Thyroid gland (tissue), 4 donors: ENCODE results near the gene FAM169A. TPM values are rescaled to one million over a fixed set of nuclear protein-coding genes. Genes with fewer than 3 reads are reported as not detected.

Source experiments
- DNase-seq, 2 donors: peaks; one replicate each; pipeline ENCODE4 v3.0.0-alpha.2; 2019
- H3K27ac ChIP-seq, 3 donors: fragments of 200-600 bp; sonication (generic); 1 replicate in 2 of 3; 2 replicates in 1 of 3; pipeline ENCODE4 v1.5.1; 2016 to 2019; ENCODE audit warnings: mild to moderate bottlenecking in 1 of 3, moderate library complexity in 1 of 3
- H3K27me3 ChIP-seq: fragments of 200-600 bp; sonication (generic); one replicate; pipeline ENCODE4 v1.5.1; 2019
- H3K36me3 ChIP-seq, 2 donors: fragments of 200-600 bp; sonication (generic); one replicate each; pipeline ENCODE4 v1.5.1; 2016 to 2019
- H3K4me1 ChIP-seq, 2 donors: fragments of 200-600 bp; sonication (generic); one replicate each; pipeline ENCODE4 v1.5.1; 2017 to 2019
- H3K4me3 ChIP-seq, 3 donors: fragments of 200-600 bp; sonication (generic); replicated peaks in 1 of 3; 1 replicate in 2 of 3; 2 replicates in 1 of 3; pipeline ENCODE4 v1.5.1; 2016; ENCODE audit warnings: mild to moderate bottlenecking in 1 of 3
- H3K9me3 ChIP-seq: fragments of 200-600 bp; sonication (generic); one replicate; pipeline ENCODE4 v1.5.1; 2017
- CTCF ChIP-seq, 6 experiments: fragments of 200-600 bp in 3 of 6; fragments of 450-650 bp in 3 of 6; sonication (generic) in 3 of 6; IDR thresholded peaks; one replicate each; pipeline ENCODE4 v1.5.1; 2016 to 2019; ENCODE audit warnings: antibody characterized with exemption in 6 of 6, mild to moderate bottlenecking in 2 of 6, inconsistent platforms in 1 of 6, moderate library complexity in 1 of 6
- POLR2A ChIP-seq, 2 donors: fragments of 450-650 bp; IDR thresholded peaks; one replicate each; pipeline ENCODE4 v1.6.1; 2017; ENCODE audit warnings: antibody characterized with exemption in 2 of 2, mild to moderate bottlenecking in 2 of 2, moderate library complexity in 1 of 2
- WGBS, 2 donors: methylation state at CpG; one replicate each; pipeline ENCODE4 v1.1.5; 2017; 5-methylcytosine and 5-hydroxymethylcytosine counted together
- intact Hi-C: fragments of 100-400 bp; cut with DNase I; formaldehyde crosslinking; loops from one replicate; pipeline ENCODE4 v1.15.1; 2023
- total RNA-seq, 4 donors: library from RNA; depleted of rRNA; stranded (reverse); fragments of >200 nt; gene quantifications; one replicate each; pipeline ENCODE4 v1.2.3, GENCODE V29; 2016

FAM169A gene
- total RNA-seq, 4 donors from 2014 or later: 12.9 to 45.0 (median 27.5) TPM

- WGBS, 2 donors: 77 to 79% methylated on average over 2 of the region's 2 CpGs
- TF ChIP-seq POLR2A (IDR thresholded peaks at IDR 0.05) (no peak), CTCF (IDR thresholded peaks at IDR 0.05) (no peak)
- no peak for DNase-seq
- intact Hi-C loops: no loop called here
- H3K27ac ChIP-seq: no peak overlapping the region
- H3K27me3 ChIP-seq: no peaks in the 10 kb centered on the region
- H3K4me1 ChIP-seq: no peaks in the 10 kb centered on the region
- H3K4me3 ChIP-seq: no peak overlapping the region
- H3K9me3 ChIP-seq: no peaks in the 10 kb centered on the region
- no peaks in the 10 kb centered on the region for H3K36me3 ChIP-seq
These were observed 27.9 kb downstream of the FAM169A start for GRCh38 chr5:74838262-74838661.

- H3K9me3 ChIP-seq: no peaks in the 10 kb centered on the region
- H3K36me3 ChIP-seq: no peaks in the 10 kb centered on the region
- no peaks in the 10 kb centered on the region for H3K27me3 ChIP-seq
- no peak overlapping the region for H3K4me3 ChIP-seq
- intact Hi-C loops: no loop called here
- WGBS, 2 donors: 91 to 100% methylated on average over 1 of the region's 1 CpG
- TF ChIP-seq CTCF (IDR thresholded peaks at IDR 0.05): no peak
- no peak for TF ChIP-seq POLR2A (IDR thresholded peaks at IDR 0.05)
- DNase-seq: no peak
- no peak overlapping the region for H3K27ac ChIP-seq
- H3K4me1 ChIP-seq: no peaks in the 10 kb centered on the region
These were observed 29.1 kb downstream of the FAM169A start for GRCh38 chr5:74837115-74837514.

GRCh38 chr5:74833537-74834266, 32.5 kb downstream of the FAM169A start:
- no peaks in the 10 kb centered on the region for H3K4me1 ChIP-seq
- H3K36me3 ChIP-seq: no peaks in the 10 kb centered on the region
- TF ChIP-seq POLR2A (IDR thresholded peaks at IDR 0.05) (no peak), CTCF (IDR thresholded peaks at IDR 0.05) (no peak)
- H3K9me3 ChIP-seq: no peaks in the 10 kb centered on the region
- no peak for DNase-seq
- intact Hi-C loops: no loop called here
- no peak overlapping the region for H3K4me3 ChIP-seq
- H3K27ac ChIP-seq: no peak overlapping the region
- no peaks in the 10 kb centered on the region for H3K27me3 ChIP-seq
- 93% methylated on average over 3 of the region's 3 CpGs for WGBS, 2 donors

- WGBS, 2 donors: 89 to 94% methylated on average over 7 of the region's 7 CpGs
- no peaks in the 10 kb centered on the region for H3K9me3 ChIP-seq
- intact Hi-C loops: no loop called here
These were observed 36.8 kb downstream of the FAM169A start for GRCh38 chr5:74829413-74829812.

More at GRCh38 chr5:74829413-74829812, 36.8 kb downstream of the FAM169A start:
- Histone ChIP-seq H3K27ac (no peak overlapping the region), H3K36me3 (no peaks in the 10 kb centered on the region), H3K4me1 (no peaks in the 10 kb centered on the region), H3K27me3 (no peaks in the 10 kb centered on the region), H3K4me3 (no peak overlapping the region)
- DNase-seq: no peak
- TF ChIP-seq CTCF (IDR thresholded peaks at IDR 0.05) (no peak), POLR2A (IDR thresholded peaks at IDR 0.05) (no peak)
